ENCODE results near the gene MAPK8IP3.

MAPK8IP3 gene

GRCh38 chr16:1668612-1669319 lies 37.2 kb upstream of the MAPK8IP3 start:
- no peaks in the 10 kb centered on the region for H4K20me1 ChIP-seq (ENCODE audit: insufficient read depth, low read length)
- no peaks in the 10 kb centered on the region for H3K36me3 ChIP-seq (replicated peaks; ENCODE audit: insufficient read depth, low read length)
- TF ChIP-seq EZH2 (optimal IDR thresholded peaks at IDR 0.05; ENCODE audit: low read depth, low read length) (no peak), CTCF (IDR thresholded peaks at IDR 0.05; ENCODE audit: low read length) (no peak), EZH2phosphoT487 (IDR thresholded peaks at IDR 0.05; ENCODE audit: low read length) (no peak)
- H3K9me3 ChIP-seq (replicated peaks; ENCODE audit: insufficient read depth, low read length) = no peaks in the 10 kb centered on the region
- H3F3A ChIP-seq (ENCODE audit: insufficient read depth, low read length) = no peaks in the 10 kb centered on the region
- no peak overlapping the region for H3K9ac ChIP-seq (ENCODE audit: low read length)
- H3K9me2 ChIP-seq (replicated peaks; ENCODE audit: insufficient read depth, low read length) = no peaks in the 10 kb centered on the region
- H3K27me3 ChIP-seq (replicated peaks; ENCODE audit: insufficient read depth, low read length) = no peaks in the 10 kb centered on the region
- no peak overlapping the region for H2AFZ ChIP-seq (ENCODE audit: low read length)
- no peak overlapping the region for H3K27ac ChIP-seq (ENCODE audit: low read length)
- no peaks in the 10 kb centered on the region for H3K4me1 ChIP-seq (ENCODE audit: low read length)
- H3K79me2 ChIP-seq (ENCODE audit: low read length) = no peaks in the 10 kb centered on the region
- H3K4me2 ChIP-seq (ENCODE audit: low read depth, low read length) = no peak overlapping the region
- H3K4me3 ChIP-seq (ENCODE audit: low read length) = no peak overlapping the region
- no peak for DNase-seq

DNA sequence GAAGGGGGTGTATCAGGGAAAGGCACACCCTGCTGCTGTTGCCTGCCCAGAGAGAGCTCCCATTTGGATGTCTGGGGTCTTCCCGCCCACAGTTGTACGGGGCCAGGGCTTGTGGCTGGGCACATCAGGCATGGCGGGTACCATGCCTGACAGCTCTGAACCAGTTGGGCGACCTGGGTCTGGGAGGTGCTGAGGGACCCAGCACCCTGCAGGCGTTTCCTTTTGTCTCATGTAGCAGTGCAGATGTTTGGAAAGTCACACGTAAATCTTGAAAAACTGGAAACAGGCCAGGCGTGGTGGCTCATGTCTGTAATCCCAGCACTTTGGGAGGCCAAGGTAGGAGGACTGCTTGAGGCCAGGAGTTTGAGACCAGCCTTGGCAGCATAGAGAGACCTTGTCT lies 36.3 kb upstream of the MAPK8IP3 start:
- Histone ChIP-seq H3K4me1 (ENCODE audit: low read length) (no peaks in the 10 kb centered on the region), H3K36me3 (replicated peaks; ENCODE audit: insufficient read depth, low read length) (no peaks in the 10 kb centered on the region)

GRCh38 chr16:1670371-1670770 lies 35.6 kb upstream of the MAPK8IP3 start:
- Histone ChIP-seq H3F3A (ENCODE audit: insufficient read depth, low read length) (no peaks in the 10 kb centered on the region), H3K4me2 (ENCODE audit: low read depth, low read length) (no peak overlapping the region), H3K36me3 (replicated peaks; ENCODE audit: insufficient read depth, low read length) (no peaks in the 10 kb centered on the region), H2AFZ (ENCODE audit: low read length) (no peak overlapping the region), H3K4me3 (ENCODE audit: low read length) (no peak overlapping the region), H3K9me3 (replicated peaks; ENCODE audit: insufficient read depth, low read length) (no peaks in the 10 kb centered on the region), H3K27ac (ENCODE audit: low read length) (no peak overlapping the region), H3K27me3 (replicated peaks; ENCODE audit: insufficient read depth, low read length) (no peaks in the 10 kb centered on the region), H3K4me1 (ENCODE audit: low read length) (no peaks in the 10 kb centered on the region), H3K79me2 (ENCODE audit: low read length) (no peaks in the 10 kb centered on the region), H3K9me2 (replicated peaks; ENCODE audit: insufficient read depth, low read length) (no peaks in the 10 kb centered on the region), H4K20me1 (ENCODE audit: insufficient read depth, low read length) (no peaks in the 10 kb centered on the region), H3K9ac (ENCODE audit: low read length) (no peak overlapping the region)
- no peak for DNase-seq
- TF ChIP-seq CTCF (IDR thresholded peaks at IDR 0.05; ENCODE audit: low read length) = no peak
- TF ChIP-seq EZH2 (optimal IDR thresholded peaks at IDR 0.05; ENCODE audit: low read depth, low read length) = no peak
- TF ChIP-seq EZH2phosphoT487 (IDR thresholded peaks at IDR 0.05; ENCODE audit: low read length) = no peak

More for the DNA sequence above, 36.3 kb upstream of the MAPK8IP3 start:
- DNase-seq = no peak
- no peaks in the 10 kb centered on the region for H3K27me3 ChIP-seq (replicated peaks; ENCODE audit: insufficient read depth, low read length)
- H3K79me2 ChIP-seq (ENCODE audit: low read length) = no peaks in the 10 kb centered on the region
- TF ChIP-seq EZH2 (optimal IDR thresholded peaks at IDR 0.05; ENCODE audit: low read depth, low read length) (no peak), EZH2phosphoT487 (IDR thresholded peaks at IDR 0.05; ENCODE audit: low read length) (no peak), CTCF (IDR thresholded peaks at IDR 0.05; ENCODE audit: low read length) (no peak)
- no peak overlapping the region for H3K4me2 ChIP-seq (ENCODE audit: low read depth, low read length)
- H3K27ac ChIP-seq (ENCODE audit: low read length) = no peak overlapping the region
- no peaks in the 10 kb centered on the region for H3K9me3 ChIP-seq (replicated peaks; ENCODE audit: insufficient read depth, low read length)
- H3F3A ChIP-seq (ENCODE audit: insufficient read depth, low read length) = no peaks in the 10 kb centered on the region
- no peaks in the 10 kb centered on the region for H4K20me1 ChIP-seq (ENCODE audit: insufficient read depth, low read length)
- no peak overlapping the region for H3K4me3 ChIP-seq (ENCODE audit: low read length)
- no peak overlapping the region for H3K9ac ChIP-seq (ENCODE audit: low read length)
- H2AFZ ChIP-seq (ENCODE audit: low read length) = no peak overlapping the region
- no peaks in the 10 kb centered on the region for H3K9me2 ChIP-seq (replicated peaks; ENCODE audit: insufficient read depth, low read length)
